ENCODE results near the gene MFAP5.
"Not testable (repeated sequence)": the region's sequence is repeated elsewhere in the genome, so short reads cannot be mapped to it uniquely, and the experiment has no call there.

MFAP5 gene

DNA sequence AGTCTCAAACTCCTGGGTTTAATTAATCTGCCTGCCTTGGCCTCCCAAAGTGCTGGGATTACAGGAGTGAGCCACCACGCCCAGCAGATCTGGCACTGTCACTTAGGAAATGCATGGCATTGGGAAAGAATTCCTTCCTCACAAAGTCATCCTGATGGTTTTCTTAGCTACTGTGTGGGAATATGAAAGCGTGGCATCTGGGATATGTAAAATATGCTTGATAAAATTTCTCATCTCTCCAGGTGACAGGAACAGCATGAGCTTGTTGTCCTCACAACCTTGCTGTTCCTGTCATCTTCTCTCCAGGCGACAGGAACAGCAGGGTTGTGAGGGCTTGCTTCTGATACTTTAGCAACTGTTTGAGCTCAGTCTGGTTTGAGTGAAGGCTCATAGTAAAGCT is 33.9 kb downstream of the MFAP5 start:
- H3K9ac ChIP-seq (ENCODE audit: low read length in 2 of 2), result no peak overlapping the region
- H3K4me3 ChIP-seq (ENCODE audit: low read length in 2 of 2), result no peak overlapping the region
- no peak overlapping the region for H3K27ac ChIP-seq (ENCODE audit: low read length)
- no peaks in the 10 kb centered on the region for H3K4me1 ChIP-seq (ENCODE audit: control insufficient read depth, insufficient read depth, low read length)
- H3K9me3 ChIP-seq (ENCODE audit: control insufficient read depth in 2 of 2, low read length in 2 of 2), result no peaks in the 10 kb centered on the region
- H3K27me3 ChIP-seq (ENCODE audit: control insufficient read depth in 1 of 2, insufficient read depth in 2 of 2, low read length in 2 of 2), result no peaks in the 10 kb centered on the region
- no peaks in the 10 kb centered on the region for H3K36me3 ChIP-seq (ENCODE audit: control insufficient read depth in 2 of 2, insufficient read depth in 2 of 2, low read length in 2 of 2)

- H3K27ac ChIP-seq (ENCODE audit: low read length); H3K4me1 ChIP-seq (ENCODE audit: control insufficient read depth, insufficient read depth, low read length); H3K36me3 ChIP-seq (ENCODE audit: control insufficient read depth in 2 of 2, insufficient read depth in 2 of 2, low read length in 2 of 2); H3K4me3 ChIP-seq (ENCODE audit: low read length in 2 of 2); H3K27me3 ChIP-seq (ENCODE audit: control insufficient read depth in 1 of 2, insufficient read depth in 2 of 2, low read length in 2 of 2); H3K9ac ChIP-seq (ENCODE audit: low read length in 2 of 2); H3K9me3 ChIP-seq (ENCODE audit: control insufficient read depth in 2 of 2, low read length in 2 of 2): not testable (repeated sequence)
These were observed 37.9 kb downstream of the MFAP5 start for GRCh38 chr12:8624750-8625149.

- H3K27ac ChIP-seq (ENCODE audit: low read length), result no peak overlapping the region
- no peaks in the 10 kb centered on the region for H3K36me3 ChIP-seq (ENCODE audit: control insufficient read depth in 2 of 2, insufficient read depth in 2 of 2, low read length in 2 of 2)
- H3K4me1 ChIP-seq (ENCODE audit: control insufficient read depth, insufficient read depth, low read length), result no peaks in the 10 kb centered on the region
- H3K4me3 ChIP-seq (ENCODE audit: low read length in 2 of 2), result no peak overlapping the region
- no peaks in the 10 kb centered on the region for H3K9me3 ChIP-seq (ENCODE audit: control insufficient read depth in 2 of 2, low read length in 2 of 2)
- H3K9ac ChIP-seq (ENCODE audit: low read length in 2 of 2), result no peak overlapping the region
- H3K27me3 ChIP-seq (ENCODE audit: control insufficient read depth in 1 of 2, insufficient read depth in 2 of 2, low read length in 2 of 2), result no peaks in the 10 kb centered on the region
These were observed 40.0 kb downstream of the MFAP5 start for GRCh38 chr12:8622646-8623045.

DNA sequence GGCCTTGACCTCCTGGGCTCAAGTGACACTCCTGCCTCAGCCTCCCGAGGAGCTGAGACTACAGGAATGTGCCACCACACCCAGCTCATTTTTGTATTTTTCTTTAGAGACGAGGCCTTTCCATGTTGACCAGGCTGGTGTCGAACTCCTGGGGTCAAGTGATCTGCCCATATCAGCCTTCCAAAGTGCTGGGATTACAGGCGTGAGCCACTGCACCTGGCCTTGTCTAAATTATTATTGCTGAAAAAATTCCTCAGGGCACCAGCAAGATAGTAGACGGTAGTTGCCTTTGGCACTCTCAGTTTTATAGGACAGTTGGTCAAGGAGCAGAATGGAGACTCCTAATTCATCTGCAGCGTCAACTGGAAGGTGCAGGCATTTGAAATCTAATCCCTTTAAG is 47.4 kb downstream of the MFAP5 start:
- Histone ChIP-seq H3K9ac (ENCODE audit: low read length in 2 of 2) (no peak overlapping the region), H3K27me3 (ENCODE audit: control insufficient read depth in 1 of 2, insufficient read depth in 2 of 2, low read length in 2 of 2) (no peaks in the 10 kb centered on the region), H3K36me3 (ENCODE audit: control insufficient read depth in 2 of 2, insufficient read depth in 2 of 2, low read length in 2 of 2) (no peaks in the 10 kb centered on the region), H3K9me3 (ENCODE audit: control insufficient read depth in 2 of 2, low read length in 2 of 2) (no peaks in the 10 kb centered on the region), H3K4me3 (ENCODE audit: low read length in 2 of 2) (no peak overlapping the region), H3K4me1 (ENCODE audit: control insufficient read depth, insufficient read depth, low read length) (no peaks in the 10 kb centered on the region), H3K27ac (ENCODE audit: low read length) (no peak overlapping the region)

DNA sequence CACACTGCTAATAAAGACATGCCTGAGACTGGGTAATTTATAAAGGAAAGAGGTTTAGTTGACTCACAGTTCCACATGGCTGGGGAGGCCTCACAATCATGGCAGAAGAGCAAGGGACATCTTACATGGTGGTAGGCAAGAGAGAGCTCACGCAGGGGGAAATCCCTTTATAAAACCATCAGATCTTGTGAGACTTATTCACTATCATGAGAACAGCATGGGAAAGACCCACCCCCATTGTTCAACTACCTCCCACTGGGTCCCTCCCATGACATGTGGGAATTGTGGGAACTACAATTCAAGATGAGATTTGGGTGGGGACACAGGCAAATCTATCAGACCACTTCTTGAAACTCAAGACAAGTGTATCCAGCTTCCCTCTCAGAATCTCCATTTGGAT is 48.7 kb downstream of the MFAP5 start:
- not testable (repeated sequence) for H3K27me3 ChIP-seq (ENCODE audit: control insufficient read depth in 1 of 2, insufficient read depth in 2 of 2, low read length in 2 of 2); H3K4me3 ChIP-seq (ENCODE audit: low read length in 2 of 2); H3K4me1 ChIP-seq (ENCODE audit: control insufficient read depth, insufficient read depth, low read length); H3K9ac ChIP-seq (ENCODE audit: low read length in 2 of 2); H3K36me3 ChIP-seq (ENCODE audit: control insufficient read depth in 2 of 2, insufficient read depth in 2 of 2, low read length in 2 of 2); H3K27ac ChIP-seq (ENCODE audit: low read length); H3K9me3 ChIP-seq (ENCODE audit: control insufficient read depth in 2 of 2, low read length in 2 of 2)

GRCh38 chr12:8612629-8613028 is 50.0 kb downstream of the MFAP5 start, which contains the start of gene AICDA:
TSS of gene AICDA (minus strand) at chr12:8612859. CDS start at chr12:8612767, 92 bp downstream.
- H3K36me3 ChIP-seq (ENCODE audit: control insufficient read depth in 2 of 2, insufficient read depth in 2 of 2, low read length in 2 of 2), result no peaks in the 10 kb centered on the region
- H3K27me3 ChIP-seq (ENCODE audit: control insufficient read depth in 1 of 2, insufficient read depth in 2 of 2, low read length in 2 of 2), result no peaks in the 10 kb centered on the region
- H3K27ac ChIP-seq (ENCODE audit: low read length), result no peak within 1 kb of the TSS
- H3K4me1 ChIP-seq (ENCODE audit: control insufficient read depth, insufficient read depth, low read length), result no peaks in the 10 kb centered on the region
- H3K4me3 ChIP-seq (ENCODE audit: low read length in 2 of 2), result no peak within 1 kb of the TSS
- no peak within 1 kb of the TSS for H3K9ac ChIP-seq (ENCODE audit: low read length in 2 of 2)
- H3K9me3 ChIP-seq (ENCODE audit: control insufficient read depth in 2 of 2, low read length in 2 of 2), result no peaks in the 10 kb centered on the region

- Histone ChIP-seq H3K27me3 (ENCODE audit: control insufficient read depth in 1 of 2, insufficient read depth in 2 of 2, low read length in 2 of 2) (peaks cover 0 to 3% of the 10 kb centered on the region in 2 donors), H3K4me1 (ENCODE audit: control insufficient read depth, insufficient read depth, low read length) (no peaks in the 10 kb centered on the region), H3K27ac (ENCODE audit: low read length) (no peak overlapping the region), H3K9ac (ENCODE audit: low read length in 2 of 2) (no peak overlapping the region), H3K4me3 (ENCODE audit: low read length in 2 of 2) (no peak overlapping the region), H3K9me3 (ENCODE audit: control insufficient read depth in 2 of 2, low read length in 2 of 2) (no peaks in the 10 kb centered on the region), H3K36me3 (ENCODE audit: control insufficient read depth in 2 of 2, insufficient read depth in 2 of 2, low read length in 2 of 2) (no peaks in the 10 kb centered on the region)
These were observed 53.5 kb downstream of the MFAP5 start for GRCh38 chr12:8609061-8609570.

- Histone ChIP-seq H3K9ac (ENCODE audit: low read length in 2 of 2) (no peak overlapping the region), H3K4me1 (ENCODE audit: control insufficient read depth, insufficient read depth, low read length) (no peaks in the 10 kb centered on the region), H3K27ac (ENCODE audit: low read length) (no peak overlapping the region)
These were observed 55.7 kb downstream of the MFAP5 start for GRCh38 chr12:8606890-8607289.

GRCh38 chr12:8605057-8605456 is 57.6 kb downstream of the MFAP5 start:
- H3K27me3 ChIP-seq (ENCODE audit: control insufficient read depth in 1 of 2, insufficient read depth in 2 of 2, low read length in 2 of 2), result peaks cover 0 to 3% of the 10 kb centered on the region in 2 donors
- no peaks in the 10 kb centered on the region for H3K36me3 ChIP-seq (ENCODE audit: control insufficient read depth in 2 of 2, insufficient read depth in 2 of 2, low read length in 2 of 2)
- no peaks in the 10 kb centered on the region for H3K4me1 ChIP-seq (ENCODE audit: control insufficient read depth, insufficient read depth, low read length)
- no peak overlapping the region for H3K9ac ChIP-seq (ENCODE audit: low read length in 2 of 2)
- H3K4me3 ChIP-seq (ENCODE audit: low read length in 2 of 2), result no peak overlapping the region
- H3K9me3 ChIP-seq (ENCODE audit: control insufficient read depth in 2 of 2, low read length in 2 of 2), result no peaks in the 10 kb centered on the region
- H3K27ac ChIP-seq (ENCODE audit: low read length), result no peak overlapping the region

More at GRCh38 chr12:8606890-8607289, 55.7 kb downstream of the MFAP5 start:
- Histone ChIP-seq H3K9me3 (ENCODE audit: control insufficient read depth in 2 of 2, low read length in 2 of 2) (no peaks in the 10 kb centered on the region), H3K36me3 (ENCODE audit: control insufficient read depth in 2 of 2, insufficient read depth in 2 of 2, low read length in 2 of 2) (no peaks in the 10 kb centered on the region), H3K27me3 (ENCODE audit: control insufficient read depth in 1 of 2, insufficient read depth in 2 of 2, low read length in 2 of 2) (peaks cover 0 to 3% of the 10 kb centered on the region in 2 donors), H3K4me3 (ENCODE audit: low read length in 2 of 2) (no peak overlapping the region)

DNA sequence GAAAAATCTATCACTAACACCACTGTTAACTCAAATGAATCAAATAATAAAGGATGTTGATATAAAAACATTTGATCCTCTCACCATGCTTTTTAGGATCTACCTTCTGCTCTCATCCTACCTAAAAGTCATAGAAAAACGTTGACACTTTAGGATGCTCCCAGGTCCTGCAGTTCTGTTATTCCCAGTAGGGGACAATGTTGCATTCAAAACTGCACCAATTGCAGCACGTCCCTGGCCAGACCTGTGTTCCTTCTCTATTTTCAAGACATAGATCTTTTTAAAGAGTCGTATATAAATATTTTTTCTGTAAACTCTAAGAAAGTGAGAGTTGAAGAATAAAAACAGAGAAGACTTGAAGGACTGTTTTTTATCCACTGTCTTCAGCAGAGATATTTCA is 58.8 kb downstream of the MFAP5 start:
- Histone ChIP-seq H3K27ac (ENCODE audit: low read length) (no peak overlapping the region), H3K36me3 (ENCODE audit: control insufficient read depth in 2 of 2, insufficient read depth in 2 of 2, low read length in 2 of 2) (no peaks in the 10 kb centered on the region), H3K4me3 (ENCODE audit: low read length in 2 of 2) (no peak overlapping the region), H3K9ac (ENCODE audit: low read length in 2 of 2) (no peak overlapping the region), H3K9me3 (ENCODE audit: control insufficient read depth in 2 of 2, low read length in 2 of 2) (no peaks in the 10 kb centered on the region), H3K27me3 (ENCODE audit: control insufficient read depth in 1 of 2, insufficient read depth in 2 of 2, low read length in 2 of 2) (peaks cover 0 to 3% of the 10 kb centered on the region in 2 donors), H3K4me1 (ENCODE audit: control insufficient read depth, insufficient read depth, low read length) (no peaks in the 10 kb centered on the region)

DNA sequence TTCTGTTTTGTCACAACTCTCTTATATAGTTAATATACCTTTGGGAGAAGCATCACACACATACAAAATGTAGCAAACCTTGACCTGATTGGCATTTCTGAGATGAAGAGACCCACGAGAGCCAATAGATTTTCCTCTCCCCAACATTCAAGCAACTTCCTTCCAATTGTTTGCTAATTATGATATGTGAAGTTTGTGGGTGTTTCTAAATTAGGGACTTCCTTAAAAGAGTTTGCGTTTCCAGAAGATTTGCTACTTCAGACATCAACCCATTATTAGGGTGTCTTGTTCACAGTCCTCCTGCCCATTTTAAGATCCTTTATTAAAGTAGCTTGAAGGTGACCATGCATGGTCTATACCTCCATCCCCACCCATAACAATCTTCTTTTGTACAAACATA is 59.3 kb downstream of the MFAP5 start:
- Histone ChIP-seq H3K27ac (ENCODE audit: low read length) (no peak overlapping the region), H3K36me3 (ENCODE audit: control insufficient read depth in 2 of 2, insufficient read depth in 2 of 2, low read length in 2 of 2) (no peaks in the 10 kb centered on the region), H3K4me1 (ENCODE audit: control insufficient read depth, insufficient read depth, low read length) (no peaks in the 10 kb centered on the region), H3K9me3 (ENCODE audit: control insufficient read depth in 2 of 2, low read length in 2 of 2) (no peaks in the 10 kb centered on the region), H3K27me3 (ENCODE audit: control insufficient read depth in 1 of 2, insufficient read depth in 2 of 2, low read length in 2 of 2) (peaks cover 0 to 3% of the 10 kb centered on the region in 2 donors), H3K4me3 (ENCODE audit: low read length in 2 of 2) (no peak overlapping the region), H3K9ac (ENCODE audit: low read length in 2 of 2) (no peak overlapping the region)
